Sigmoid colon (tissue), 4 donors: ENCODE measurements around the gene OR2C3.

Experiments used
- CTCF ChIP-seq, 4 experiments: fragments of 450-650 bp in 3 of 4; fragments of 200-600 bp in 1 of 4; IDR thresholded peaks; one replicate each; pipeline ENCODE4 v1.5.1; 2016 to 2019; ENCODE audit warnings: antibody characterized with exemption in 4 of 4, mild to moderate bottlenecking in 3 of 4, moderate library complexity in 2 of 4
- POLR2A ChIP-seq, 2 donors: fragments of 450-650 bp; IDR thresholded peaks; one replicate each; pipeline ENCODE4 v1.6.1; 2016; ENCODE audit warnings: antibody characterized with exemption in 2 of 2, mild to moderate bottlenecking in 2 of 2, moderate library complexity in 2 of 2
- POLR2AphosphoS5 ChIP-seq, 4 donors: sonication (generic); formaldehyde crosslinking; IDR thresholded peaks; one replicate each; pipeline ENCODE4 v1.6.1; 2017; ENCODE audit warnings: antibody characterized with exemption in 4 of 4

GRCh38 chr1:247551721-247552120 lies 15.5 kb upstream of the OR2C3 start:
- TF ChIP-seq CTCF (IDR thresholded peaks at IDR 0.05) (no peak), POLR2AphosphoS5 (IDR thresholded peaks at IDR 0.05) (no peak), POLR2A (IDR thresholded peaks at IDR 0.05) (no peak)
